GM10847 (cell line): ENCODE results near the gene GAGE13.
"Not testable (repeated sequence)": the region's sequence is repeated elsewhere in the genome, so short reads cannot be mapped to it uniquely, and the experiment has no call there.

ENCODE experiments used
- POLR2A ChIP-seq: IDR thresholded peaks from 2 replicates; pipeline ENCODE4 v1.6.1; 2011; ENCODE audit not compliant: insufficient read length; ENCODE audit errors: extremely low read depth

The GAGE13 gene

DNA sequence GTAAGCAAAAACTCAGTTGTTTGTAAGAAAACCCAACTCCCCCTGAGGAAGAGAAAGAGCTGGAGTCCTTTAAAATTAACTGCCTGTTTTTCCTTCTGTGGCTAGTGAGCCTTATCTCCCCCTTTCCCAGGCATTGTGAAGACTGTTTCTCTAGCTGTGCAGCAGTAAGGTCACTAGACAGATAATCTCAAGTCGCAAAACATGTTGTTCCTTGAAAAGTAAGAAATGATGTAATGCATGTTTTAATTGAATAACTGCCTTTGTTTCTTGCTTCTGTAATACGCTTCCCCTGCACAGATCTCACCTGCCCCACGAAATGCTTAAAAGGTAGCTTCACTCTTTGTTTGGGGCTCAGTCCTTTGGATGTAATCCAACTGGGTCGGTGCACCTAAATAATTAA, 15.3 kb upstream of the GAGE13 start:
- no peak for TF ChIP-seq POLR2A

DNA sequence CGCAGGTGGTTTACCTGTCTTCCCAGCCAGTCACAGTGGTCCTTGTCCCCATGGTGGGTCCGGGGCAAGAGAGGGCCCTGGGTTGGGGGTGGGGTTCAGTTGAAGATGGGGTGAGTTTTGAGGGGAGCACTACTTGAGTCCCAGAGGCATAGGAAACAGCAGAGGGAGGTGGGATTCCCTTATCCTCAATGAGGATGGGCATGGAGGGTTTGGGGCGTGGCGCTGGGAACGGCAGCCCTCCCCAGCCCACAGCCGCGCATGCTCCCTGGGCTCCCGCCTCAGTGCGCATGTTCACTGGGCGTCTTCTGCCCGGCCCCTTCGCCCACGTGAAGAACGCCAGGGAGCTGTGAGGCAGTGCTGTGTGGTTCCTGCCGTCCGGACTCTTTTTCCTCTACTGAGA, 9.6 kb upstream of the GAGE13 start, which contains the start of gene GAGE12J:
GAGE12J (plus strand) TSS at position 301 of the 400 bp plus-strand sequence. CDS start 1,157 bp downstream, outside the sequence.
- TF ChIP-seq POLR2A: not testable (repeated sequence)
